Keratinocyte (primary cell): ENCODE results near the gene PALD1. TPM values are rescaled to one million over a fixed set of nuclear protein-coding genes. Genes with fewer than 3 reads are reported as not detected.

Source experiments
- DNase-seq: peaks from one replicate; pipeline ENCODE4 v3.0.0-alpha.2; 2011; ENCODE audit warnings: low read depth, missing footprints, low spot score
- FAIRE-seq: peaks from 2 replicates; lab custom pipeline; 2011; peaks lifted over from hg19 to GRCh38; lab: Jason Lieb, UNC
- H2AFZ ChIP-seq: 2 replicates; pipeline ENCODE4 v1.6.0; 2012; ENCODE audit warnings: low read length, control low read depth, inconsistent platforms; ENCODE audit not compliant: control insufficient read depth
- H3K27ac ChIP-seq: 2 replicates; pipeline ENCODE4 v1.5.1; 2011; ENCODE audit warnings: low read length; ENCODE audit not compliant: control insufficient read depth, insufficient read depth
- H3K27me3 ChIP-seq: 3 replicates; pipeline ENCODE4 v1.6.0; 2011; ENCODE audit warnings: low read length; ENCODE audit not compliant: control insufficient read depth, insufficient read depth; ENCODE audit errors: extremely low read depth
- H3K36me3 ChIP-seq, 2 experiments: 2 replicates in 1 of 2; 3 replicates in 1 of 2; pipeline ENCODE4 v1.5.1; 2011; ENCODE audit warnings: low read length in 2 of 2, mild to moderate bottlenecking in 1 of 2; ENCODE audit not compliant: control insufficient read depth in 2 of 2, insufficient read depth in 2 of 2; ENCODE audit errors: extremely low read depth in 1 of 2
- H3K4me1 ChIP-seq: 3 replicates; pipeline ENCODE4 v1.5.1; 2011; ENCODE audit warnings: low read length; ENCODE audit not compliant: control insufficient read depth, insufficient read depth; ENCODE audit errors: extremely low read depth
- H3K4me2 ChIP-seq: 3 replicates; pipeline ENCODE4 v1.6.0; 2011; ENCODE audit warnings: low read depth, low read length; ENCODE audit not compliant: control insufficient read depth, insufficient read depth; ENCODE audit errors: extremely low read depth
- H3K4me3 ChIP-seq, 3 experiments: fragments of 200-600 bp in 1 of 3; sonication (generic) in 1 of 3; 2 replicates in 2 of 3; 3 replicates in 1 of 3; pipeline ENCODE4 v1.5.1; 2011 to 2016; ENCODE audit warnings: low read length in 3 of 3, mild to moderate bottlenecking in 3 of 3, control low read depth in 2 of 3, inconsistent platforms in 1 of 3, low read depth in 1 of 3, mixed read lengths in 1 of 3, mixed run types in 1 of 3, moderate library complexity in 1 of 3; ENCODE audit not compliant: control insufficient read depth in 2 of 3, insufficient read depth in 2 of 3; ENCODE audit errors: extremely low read depth in 1 of 3
- H3K79me2 ChIP-seq: 2 replicates; pipeline ENCODE4 v1.6.0; 2012; ENCODE audit warnings: low read length; ENCODE audit not compliant: control insufficient read depth, insufficient read depth
- H3K9ac ChIP-seq: 3 replicates; pipeline ENCODE4 v1.6.0; 2011; ENCODE audit warnings: low read length; ENCODE audit not compliant: control insufficient read depth, insufficient read depth; ENCODE audit errors: extremely low read depth
- H3K9me1 ChIP-seq: 3 replicates; pipeline ENCODE4 v1.6.0; 2011; ENCODE audit warnings: low read length; ENCODE audit not compliant: control insufficient read depth, insufficient read depth; ENCODE audit errors: extremely low read depth
- H3K9me3 ChIP-seq: 2 replicates; pipeline ENCODE4 v1.5.1; 2012; ENCODE audit warnings: low read depth, low read length; ENCODE audit not compliant: control insufficient read depth
- H4K20me1 ChIP-seq: 3 replicates; pipeline ENCODE4 v1.6.0; 2011; ENCODE audit warnings: low read length; ENCODE audit not compliant: control insufficient read depth, insufficient read depth; ENCODE audit errors: extremely low read depth
- CTCF ChIP-seq, 3 experiments: IDR thresholded peaks in 1 of 3; conservative IDR thresholded peaks in 1 of 3; optimal IDR thresholded peaks in 1 of 3; 2 replicates in 2 of 3; 3 replicates in 1 of 3; pipeline versions ENCODE3 to v1.5.1; 2011; ENCODE audit warnings: low read length in 3 of 3, mild to moderate bottlenecking in 3 of 3, moderate library complexity in 2 of 3, control low read depth in 1 of 3, inconsistent platforms in 1 of 3; ENCODE audit not compliant: insufficient read depth in 2 of 3; ENCODE audit errors: extremely low read depth in 1 of 3
- EZH2 ChIP-seq: IDR thresholded peaks from one replicate; pipeline ENCODE4 v1.6.1; 2012; ENCODE audit warnings: inconsistent platforms, mild to moderate bottlenecking, low read length, moderate library complexity
- dilution Hi-C: fragments of 300-500 bp; cut with MboI; formaldehyde crosslinking; loops from one replicate; pipeline ENCODE4 v1.7.0; 2020; ENCODE audit warnings: low sequenced_read_pairs; ENCODE audit not compliant: extremely low pct_ligation_motif_present
- polyA plus RNA-seq, 5 experiments: library from polyadenylated mRNA; depleted of rRNA in 3 of 5; stranded (reverse) in 3 of 5; stranded (forward) in 1 of 5; unstranded in 1 of 5; fragments of >200 nt; gene quantifications; 1 replicate in 1 of 5; 2 replicates in 3 of 5; 3 replicates in 1 of 5; pipeline versions ENCODE4 v1.2.1 to v1.2.3, GENCODE V29; 2011 to 2012; ENCODE audit warnings: missing spikeins in 2 of 5, low read depth in 1 of 5, low replicate concordance in 1 of 5

Gene PALD1
- polyA plus RNA-seq, 1 donor (not counting 4 experiments of a cell fraction or from before 2014, with no cell fraction given), result 0.83 TPM

GRCh38 chr10:70509757-70510147, 31.2 kb downstream of the PALD1 start:
- H3K4me1 ChIP-seq, result no peaks in the 10 kb centered on the region
- H3K27ac ChIP-seq, result no peak overlapping the region
- FAIRE-seq (no peak), DNase-seq (no peak)
- H3K9ac ChIP-seq, result no peak overlapping the region
- no peaks in the 10 kb centered on the region for H3K27me3 ChIP-seq
- H3K9me1 ChIP-seq, result no peaks in the 10 kb centered on the region
- no peaks in the 10 kb centered on the region for H3K9me3 ChIP-seq
- H2AFZ ChIP-seq, result no peak overlapping the region
- no peak overlapping the region for H3K4me2 ChIP-seq
- no peaks in the 10 kb centered on the region for H3K36me3 ChIP-seq
- TF ChIP-seq CTCF (optimal IDR thresholded peaks at IDR 0.05 in 1 of 3, IDR thresholded peaks at IDR 0.05 in 1 of 3, conservative IDR thresholded peaks at IDR 0.05 in 1 of 3; ENCODE audit: extremely low read depth in 1 of 3, insufficient read depth in 2 of 3, low read length in 3 of 3) (no peak), EZH2 (no peak)
- H4K20me1 ChIP-seq, result no peaks in the 10 kb centered on the region
- dilution Hi-C loops, result no loop called here
- no peak overlapping the region for H3K4me3 ChIP-seq
- H3K79me2 ChIP-seq, result no peaks in the 10 kb centered on the region

- no peaks in the 10 kb centered on the region for H3K36me3 ChIP-seq
- dilution Hi-C loops, result no loop called here
- H3K27ac ChIP-seq, result no peak overlapping the region
- no peaks in the 10 kb centered on the region for H4K20me1 ChIP-seq
- no peak overlapping the region for H3K4me2 ChIP-seq
- no peaks in the 10 kb centered on the region for H3K79me2 ChIP-seq
- TF ChIP-seq CTCF (optimal IDR thresholded peaks at IDR 0.05 in 1 of 3, IDR thresholded peaks at IDR 0.05 in 1 of 3, conservative IDR thresholded peaks at IDR 0.05 in 1 of 3; ENCODE audit: extremely low read depth in 1 of 3, insufficient read depth in 2 of 3, low read length in 3 of 3), result no peak
- TF ChIP-seq EZH2, result no peak
- H2AFZ ChIP-seq, result no peak overlapping the region
- no peaks in the 10 kb centered on the region for H3K27me3 ChIP-seq
- DNase-seq, result no peak
- no peaks in the 10 kb centered on the region for H3K9me1 ChIP-seq
- FAIRE-seq, result no peak
- H3K9ac ChIP-seq, result no peak overlapping the region
- H3K9me3 ChIP-seq, result no peaks in the 10 kb centered on the region
- H3K4me3 ChIP-seq, result no peak overlapping the region
- H3K4me1 ChIP-seq, result no peaks in the 10 kb centered on the region
Observed at GRCh38 chr10:70510453-70510852, 31.9 kb downstream of the PALD1 start.
